GM21529 (cell line): ENCODE results near the gene SRXN1.

Source experiments
- ATAC-seq: cut with Tn5 transposase; IDR thresholded peaks from one replicate; pipeline ENCODE4 v1.9.1; 2021; ENCODE audit not compliant: unreplicated experiment

Gene SRXN1

DNA sequence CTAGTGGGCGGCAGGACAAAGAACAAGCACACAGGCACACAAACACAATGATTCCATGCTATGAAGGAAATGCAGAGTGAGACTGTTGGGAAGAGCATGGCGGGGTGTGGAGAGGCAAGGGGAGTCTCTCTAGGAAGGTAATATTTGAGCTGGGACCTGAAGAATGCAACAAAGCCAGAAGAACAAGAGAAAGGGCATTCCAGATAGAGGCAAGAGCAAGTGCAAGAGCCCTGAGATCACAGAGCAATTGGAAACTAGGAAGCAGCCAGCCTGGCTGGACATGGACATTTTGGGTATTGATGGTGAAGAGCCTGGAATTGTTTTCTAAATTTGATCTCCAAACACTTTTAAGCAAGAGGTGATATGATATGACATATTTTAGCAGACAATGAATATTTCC, 15.4 kb downstream of the SRXN1 start:
- no peak for ATAC-seq

DNA sequence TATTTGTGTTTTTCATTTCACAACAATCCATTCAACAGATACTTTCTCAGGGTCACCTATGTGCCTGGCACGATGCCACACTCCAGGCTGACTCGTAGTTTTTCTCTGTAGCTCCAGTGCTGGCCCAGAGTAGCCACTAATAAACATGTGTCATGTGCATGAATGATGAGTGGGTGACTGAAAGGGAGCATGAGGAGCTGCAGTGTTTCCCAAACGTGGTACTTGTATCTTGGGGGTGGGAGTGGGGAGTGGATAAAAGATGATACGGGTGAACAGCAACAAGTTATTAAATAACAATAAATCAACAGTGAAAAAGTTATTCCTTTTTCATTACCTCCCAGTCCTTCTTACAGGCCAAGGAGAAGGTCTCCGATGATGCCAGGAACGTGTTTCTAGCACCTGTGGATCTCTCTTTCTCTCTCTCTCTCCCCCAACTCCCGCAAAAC, 17.1 kb downstream of the SRXN1 start:
- ATAC-seq, result no peak

DNA sequence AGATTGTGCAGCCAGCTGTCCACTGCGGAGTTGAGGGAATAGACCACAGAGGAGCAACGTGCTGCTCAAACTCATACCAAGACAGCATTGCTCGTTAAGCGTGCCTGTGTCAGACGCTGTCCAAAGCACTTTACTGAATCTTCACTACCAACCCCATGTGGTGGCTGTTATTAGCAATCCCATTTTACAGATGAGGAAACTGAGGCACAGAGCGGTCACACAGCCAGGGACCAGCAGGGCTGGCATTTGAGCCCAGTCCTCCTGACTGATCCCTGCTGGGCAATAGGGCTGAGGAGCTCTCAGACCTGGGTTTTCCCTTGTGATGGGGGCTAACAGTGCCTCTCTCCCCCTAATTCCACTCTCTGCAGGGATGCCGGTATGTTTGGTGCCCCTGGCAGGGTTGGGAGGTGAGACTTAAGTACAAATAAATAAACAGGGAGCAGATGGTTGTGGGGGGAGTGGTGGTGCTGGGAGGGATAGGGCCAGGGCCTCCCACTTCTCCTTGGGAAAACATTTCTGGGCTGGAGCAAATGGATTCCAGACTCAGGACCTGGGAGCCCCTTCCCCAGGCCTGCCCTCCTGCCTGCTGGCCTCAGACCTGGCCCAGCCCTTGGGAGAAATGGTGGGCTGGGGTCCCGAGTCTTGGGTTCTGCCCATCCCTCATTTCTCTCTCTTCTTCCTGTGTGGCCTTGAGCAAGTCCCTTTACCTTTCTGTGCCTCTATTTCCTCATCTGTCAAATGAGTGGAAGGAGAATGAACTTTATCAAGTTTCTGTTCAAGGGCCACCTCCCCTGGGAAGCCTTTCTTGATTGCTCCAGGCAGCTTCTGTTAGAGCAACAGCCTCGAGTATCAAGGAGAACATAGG, 17.7 kb downstream of the SRXN1 start:
- ATAC-seq, result no peak

DNA sequence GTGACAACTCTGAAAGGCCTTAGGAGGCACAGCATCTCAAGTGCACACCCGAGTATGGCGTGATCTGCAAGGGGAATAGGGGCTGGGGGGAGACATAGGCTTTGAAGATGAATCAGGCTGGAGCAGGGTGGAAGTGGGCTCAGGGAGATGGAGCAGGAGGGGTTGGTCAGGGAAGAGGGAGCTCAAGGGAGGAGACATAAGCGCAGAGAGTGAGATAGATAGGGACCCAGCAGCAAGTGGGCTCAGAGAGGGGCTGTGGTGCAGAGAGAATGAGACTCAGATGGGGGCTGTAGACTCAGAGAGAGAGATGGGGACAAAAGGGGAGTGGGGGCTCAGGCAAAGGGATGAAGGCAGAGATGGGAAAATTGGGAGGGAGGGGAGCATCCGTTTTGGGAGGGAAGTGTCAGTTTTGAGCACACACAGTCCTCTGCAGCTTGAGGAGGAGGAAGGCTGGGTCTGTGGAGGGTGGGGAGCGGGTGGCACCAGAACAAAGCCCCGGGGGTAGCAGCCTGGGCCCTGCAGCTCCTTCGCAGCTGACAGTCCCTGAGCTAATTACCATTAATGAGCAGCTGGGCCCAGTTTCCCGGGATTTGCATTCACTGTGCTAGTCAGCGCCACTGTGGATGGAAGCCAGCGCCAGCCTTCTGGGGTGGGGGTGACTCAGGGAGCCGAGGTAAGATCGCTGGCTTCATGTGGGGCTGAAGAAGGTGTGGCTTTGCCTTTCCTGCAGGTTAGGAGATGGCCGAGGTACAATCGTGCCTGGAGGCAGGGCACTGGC, 18.7 kb downstream of the SRXN1 start:
- no peak for ATAC-seq

DNA sequence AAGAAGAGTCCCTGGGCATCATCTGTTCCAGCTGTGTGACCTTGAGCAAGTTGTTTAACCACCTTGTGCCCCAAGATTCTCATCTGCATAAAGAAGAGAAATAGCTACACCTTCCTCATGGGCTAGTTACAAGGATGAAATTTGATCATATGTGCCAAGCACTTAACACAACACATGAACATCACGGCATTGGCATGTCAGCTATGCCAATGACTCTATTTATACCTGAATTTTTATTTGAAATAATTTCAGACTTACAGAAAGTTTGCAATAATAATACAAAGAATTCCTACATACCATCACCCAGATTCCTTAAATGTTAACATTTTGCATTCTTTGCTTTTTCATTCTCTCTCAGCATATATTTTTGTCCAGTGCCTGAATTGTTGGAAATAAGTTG, 21.9 kb downstream of the SRXN1 start:
- no peak for ATAC-seq

DNA sequence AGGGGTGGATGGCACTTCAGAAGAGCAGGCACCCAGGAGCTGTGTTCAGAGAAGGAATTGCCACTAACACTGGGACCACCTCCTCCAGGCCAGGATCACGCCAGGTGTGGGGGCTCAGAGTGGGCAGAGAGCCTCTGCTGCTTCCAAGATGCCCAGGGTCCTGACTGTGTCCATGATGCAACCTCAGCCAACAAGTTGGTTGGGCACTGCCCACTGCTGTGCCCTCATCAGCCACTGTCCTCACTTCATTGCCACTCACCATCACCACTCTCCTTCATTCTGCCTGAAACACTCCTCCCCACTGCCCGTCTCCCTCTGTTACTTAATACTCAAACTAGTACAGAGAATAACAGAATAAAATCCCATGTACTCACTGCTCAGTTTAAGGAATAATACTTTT, 26.4 kb downstream of the SRXN1 start:
- ATAC-seq, result no peak

DNA sequence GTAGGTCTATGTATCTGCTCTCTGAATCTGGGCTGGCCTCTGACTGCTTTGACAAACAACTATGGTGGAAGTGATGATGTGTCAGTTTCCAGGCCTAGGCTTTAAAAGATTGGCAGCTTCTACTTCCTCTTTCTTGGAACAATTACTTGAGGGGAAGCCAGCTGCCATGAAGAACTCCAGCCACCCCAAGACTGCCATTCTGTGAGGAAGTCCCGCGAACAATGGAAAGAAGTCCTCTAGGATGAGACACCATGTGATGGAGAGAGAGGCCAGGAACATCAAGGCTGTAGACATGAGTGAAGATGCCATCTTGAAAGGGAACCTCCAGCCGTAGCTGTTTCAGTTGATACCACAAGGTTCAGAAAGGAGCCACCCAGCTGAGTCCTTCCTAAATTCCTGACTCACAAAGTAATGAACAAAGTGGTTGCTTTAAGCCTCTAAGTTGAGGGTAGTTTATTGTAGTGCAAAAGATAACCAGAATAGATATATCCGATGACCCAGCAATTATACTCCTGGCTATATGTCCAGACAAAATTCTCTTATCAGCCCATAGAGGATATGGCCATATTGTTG, 27.6 kb downstream of the SRXN1 start:
- ATAC-seq, result no peak

DNA sequence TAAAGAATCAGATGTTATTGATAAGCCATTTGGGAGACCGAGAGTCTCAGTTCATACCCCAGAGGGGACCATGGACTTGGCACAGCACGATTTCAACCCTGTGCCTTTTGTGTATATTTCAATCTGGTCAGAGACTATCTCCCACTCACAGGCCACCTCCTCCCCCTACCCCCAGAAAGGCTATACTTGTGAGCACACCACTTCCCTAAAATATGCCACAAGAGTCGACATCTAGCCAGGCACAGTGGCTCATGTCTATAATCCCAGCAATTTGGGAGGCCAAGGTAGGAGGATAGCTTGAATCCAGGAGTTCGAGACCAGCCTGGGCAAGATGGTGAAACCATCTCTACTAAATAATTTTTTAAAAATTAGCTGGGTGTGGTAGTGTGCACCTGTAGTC, 29.3 kb downstream of the SRXN1 start:
- ATAC-seq, result no peak

DNA sequence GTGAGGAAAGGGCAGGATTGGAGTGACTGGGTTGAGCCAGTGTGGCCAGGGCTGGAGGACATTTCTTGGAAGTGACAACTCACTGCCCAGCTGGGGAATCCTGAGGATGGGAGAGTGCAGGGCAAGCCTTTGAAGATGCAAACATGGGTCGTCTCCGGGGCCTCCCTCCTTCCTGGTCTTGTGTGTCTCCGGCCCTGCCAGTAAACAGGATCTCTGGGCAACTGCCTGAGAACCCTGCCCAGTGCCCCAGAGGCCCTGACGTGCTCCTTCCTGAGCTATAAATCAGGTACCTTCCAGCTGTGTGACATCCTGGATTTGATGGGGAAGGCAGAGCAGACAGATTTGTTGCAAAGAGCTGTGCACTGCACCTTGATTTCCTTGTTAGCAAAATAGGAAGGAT, 30.0 kb downstream of the SRXN1 start:
- no peak for ATAC-seq

DNA sequence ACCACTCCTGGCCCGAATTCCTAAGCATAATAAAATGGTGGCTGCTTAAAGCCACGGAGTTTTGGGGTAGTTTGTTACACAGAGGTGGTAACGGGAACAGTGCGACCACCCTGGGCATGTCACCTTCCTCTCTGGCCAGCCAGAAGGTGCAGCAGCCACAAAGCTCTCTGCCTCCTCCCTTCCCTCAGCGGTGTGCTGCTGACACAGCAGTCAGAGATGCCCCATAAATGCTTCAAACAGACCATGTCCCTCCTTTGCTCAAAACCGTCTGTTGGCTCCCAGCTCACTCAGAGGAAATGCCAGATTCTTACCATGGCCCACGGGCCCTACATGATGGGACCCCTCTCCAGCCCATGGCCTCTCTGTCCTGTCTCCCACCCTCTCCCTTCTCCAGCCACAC, 30.8 kb downstream of the SRXN1 start:
- no peak for ATAC-seq

DNA sequence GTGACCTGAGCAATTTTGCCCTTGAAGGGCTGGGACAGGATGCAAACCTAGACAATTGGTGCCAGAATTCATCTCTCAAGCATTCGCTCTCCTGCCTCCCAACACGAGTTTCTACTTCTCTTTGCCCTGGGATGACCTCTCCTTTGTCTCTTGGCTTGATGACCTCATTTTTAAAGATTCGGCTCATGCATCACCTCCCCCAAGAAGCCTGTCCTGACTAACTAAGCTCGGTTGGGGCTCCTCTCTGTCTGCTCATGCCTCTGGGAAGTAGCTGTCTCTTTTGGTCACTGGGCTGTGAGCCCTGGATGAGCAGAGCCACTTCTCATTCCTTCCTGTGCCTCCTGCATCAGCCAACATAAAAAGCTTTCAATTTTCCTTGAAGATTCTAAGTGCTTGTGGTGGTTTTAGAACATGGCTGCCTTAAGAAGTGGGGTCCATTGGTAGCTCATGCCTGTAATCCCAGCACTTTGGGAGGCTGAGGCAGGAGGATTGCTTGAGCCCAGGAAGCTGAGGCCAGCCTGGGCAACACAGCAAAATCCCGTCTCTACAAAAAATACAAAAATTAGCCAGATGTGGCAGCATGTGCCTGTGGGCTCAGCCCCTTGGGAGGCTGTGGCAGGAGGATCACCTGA, 31.8 kb downstream of the SRXN1 start:
- no peak for ATAC-seq

DNA sequence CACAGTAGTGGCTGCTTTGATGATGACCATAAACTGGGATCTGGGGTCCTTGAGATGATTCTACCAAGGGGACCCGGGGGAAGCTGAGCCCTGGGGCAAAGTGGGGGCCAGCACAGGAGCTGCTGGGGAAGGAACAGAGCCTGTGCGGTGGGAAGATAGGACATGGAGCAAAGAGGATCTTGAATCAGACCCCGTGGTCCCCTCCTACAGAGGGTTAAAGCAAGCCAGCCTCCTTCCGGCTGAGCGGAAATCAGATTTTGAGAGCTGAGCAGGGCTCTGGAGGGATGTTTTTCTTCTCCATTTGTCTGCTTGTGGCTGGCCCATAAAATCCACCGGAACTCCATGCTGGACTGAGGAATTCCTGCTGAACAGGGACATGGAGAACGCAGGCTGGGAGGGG, 32.8 kb downstream of the SRXN1 start:
- ATAC-seq, result no peak

DNA sequence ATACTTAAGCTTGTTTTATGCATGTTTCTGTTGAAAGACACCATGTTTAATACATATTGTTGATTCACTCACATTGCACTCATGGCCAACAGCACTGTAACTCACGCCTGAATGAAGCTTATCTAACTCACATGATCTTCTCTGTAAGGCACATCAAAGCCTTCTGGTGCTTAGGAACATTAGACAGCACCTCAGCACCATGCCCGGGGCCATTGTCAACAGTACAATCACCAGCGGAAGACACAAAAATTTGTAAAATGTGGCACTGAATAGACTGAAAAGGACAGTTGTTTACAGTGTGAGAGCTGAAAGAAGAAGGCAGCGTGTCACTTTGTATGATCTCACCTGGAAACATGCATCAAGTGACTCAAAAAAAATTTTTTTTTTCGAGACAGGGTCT, 34.0 kb downstream of the SRXN1 start:
- ATAC-seq, result no peak

DNA sequence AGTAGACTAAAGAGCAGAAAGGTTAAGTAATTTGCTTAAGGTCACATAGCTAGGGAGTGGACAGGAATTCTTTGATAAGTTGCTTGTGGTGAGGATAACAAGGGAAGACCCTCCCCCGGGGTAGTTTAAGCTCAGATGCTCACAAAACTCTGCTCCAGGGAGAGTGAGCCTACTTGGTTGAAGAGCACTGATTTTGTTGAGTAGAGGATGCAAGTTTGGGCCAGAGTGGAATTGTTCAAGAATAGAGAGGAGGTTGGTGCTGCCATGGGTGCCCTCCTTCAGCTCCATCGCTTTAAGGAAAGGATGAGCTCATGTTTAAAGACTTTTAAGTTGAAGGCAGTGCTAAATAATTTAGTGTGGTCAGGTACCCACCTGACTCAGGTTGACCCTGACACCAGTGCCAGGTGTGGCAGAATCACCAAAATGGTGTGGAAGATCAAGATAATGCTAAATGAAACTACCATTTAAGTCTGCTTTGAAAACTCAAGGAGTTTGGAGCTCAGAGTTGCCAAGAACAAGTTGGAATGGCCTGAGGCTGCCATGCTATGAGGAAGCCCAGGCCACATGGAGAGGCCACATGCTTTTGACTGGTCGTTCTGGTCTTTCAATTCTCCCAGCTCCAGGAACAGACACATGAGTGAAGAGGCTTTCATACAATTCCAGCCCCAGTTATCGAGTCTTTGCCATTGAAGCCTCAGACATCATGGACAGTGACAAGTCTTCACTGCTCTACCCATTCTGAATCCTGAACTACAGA, 34.9 kb downstream of the SRXN1 start:
- no peak for ATAC-seq

DNA sequence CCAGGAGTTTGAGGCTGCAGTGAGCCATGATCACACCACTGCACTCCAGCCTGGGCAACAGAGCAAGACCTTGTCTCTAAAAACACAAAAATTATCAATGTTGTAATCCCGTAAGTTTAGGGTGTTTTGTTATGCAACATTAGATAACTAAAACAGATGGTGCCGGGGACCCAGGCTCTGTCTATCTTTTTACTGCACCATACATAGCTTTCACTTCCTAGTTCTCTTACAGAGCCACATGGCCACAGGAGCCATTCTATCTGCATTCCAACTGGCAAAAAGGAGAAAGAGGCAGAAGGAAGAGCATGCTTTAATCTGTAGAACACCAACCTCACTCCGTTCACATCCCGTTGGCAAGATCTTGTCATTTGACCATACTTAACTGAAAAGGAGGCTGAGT, 37.5 kb downstream of the SRXN1 start:
- no peak for ATAC-seq

DNA sequence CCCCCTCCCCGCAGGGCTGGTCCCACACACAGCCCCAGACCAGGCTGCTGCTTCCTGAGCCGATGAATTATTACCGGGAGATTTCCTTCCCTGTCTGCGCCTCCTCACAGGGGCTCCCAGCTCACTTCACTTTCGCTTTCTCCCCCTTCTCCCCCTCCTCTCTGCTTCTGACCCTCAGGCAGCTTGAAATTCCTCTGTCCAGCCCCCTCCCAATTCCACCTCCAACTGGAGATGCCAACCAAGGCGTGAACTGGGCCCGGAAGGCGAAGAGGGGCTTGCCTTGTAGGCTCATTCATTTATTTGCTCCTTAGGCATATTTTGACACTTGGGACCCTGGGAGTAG, 41.2 kb downstream of the SRXN1 start:
- ATAC-seq, result no peak

DNA sequence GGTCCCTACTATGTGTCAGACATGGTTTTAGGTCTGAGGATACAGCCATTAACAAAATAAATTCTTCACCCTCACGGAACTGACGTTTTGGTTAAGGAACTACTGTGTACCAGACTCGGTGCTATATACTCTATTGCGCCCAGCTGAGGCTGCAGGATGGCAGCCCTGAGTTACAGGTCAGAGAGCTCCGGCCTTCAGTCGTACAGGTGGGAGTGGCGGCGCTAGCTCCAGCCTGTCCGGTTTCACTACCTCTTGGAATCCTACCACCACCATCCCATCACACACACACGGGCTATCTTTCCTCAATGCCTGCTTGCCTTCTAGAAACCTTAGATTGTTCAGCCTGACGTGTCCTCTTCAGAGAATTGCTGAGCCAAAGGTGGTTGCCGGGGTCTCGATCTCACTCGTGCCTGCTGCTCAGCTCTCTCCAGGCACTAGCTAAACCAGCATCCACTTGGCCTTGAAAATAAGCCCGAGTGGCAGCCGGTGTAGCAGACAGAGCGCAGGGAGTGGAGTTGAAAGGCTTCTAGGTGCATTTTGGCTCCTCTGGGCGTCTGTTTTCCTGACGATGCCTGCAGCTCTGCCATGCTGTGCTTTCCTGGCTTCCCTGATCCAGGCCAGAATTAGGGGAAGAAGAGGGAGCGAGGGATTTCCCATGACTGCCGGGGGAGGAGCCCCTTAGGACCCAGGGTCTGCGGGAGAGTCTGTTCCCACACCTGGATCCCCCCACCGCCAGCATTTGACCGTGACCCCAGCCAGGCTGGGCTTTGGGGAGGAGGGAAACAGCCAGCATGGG, 41.8 kb downstream of the SRXN1 start:
- ATAC-seq, result no peak

DNA sequence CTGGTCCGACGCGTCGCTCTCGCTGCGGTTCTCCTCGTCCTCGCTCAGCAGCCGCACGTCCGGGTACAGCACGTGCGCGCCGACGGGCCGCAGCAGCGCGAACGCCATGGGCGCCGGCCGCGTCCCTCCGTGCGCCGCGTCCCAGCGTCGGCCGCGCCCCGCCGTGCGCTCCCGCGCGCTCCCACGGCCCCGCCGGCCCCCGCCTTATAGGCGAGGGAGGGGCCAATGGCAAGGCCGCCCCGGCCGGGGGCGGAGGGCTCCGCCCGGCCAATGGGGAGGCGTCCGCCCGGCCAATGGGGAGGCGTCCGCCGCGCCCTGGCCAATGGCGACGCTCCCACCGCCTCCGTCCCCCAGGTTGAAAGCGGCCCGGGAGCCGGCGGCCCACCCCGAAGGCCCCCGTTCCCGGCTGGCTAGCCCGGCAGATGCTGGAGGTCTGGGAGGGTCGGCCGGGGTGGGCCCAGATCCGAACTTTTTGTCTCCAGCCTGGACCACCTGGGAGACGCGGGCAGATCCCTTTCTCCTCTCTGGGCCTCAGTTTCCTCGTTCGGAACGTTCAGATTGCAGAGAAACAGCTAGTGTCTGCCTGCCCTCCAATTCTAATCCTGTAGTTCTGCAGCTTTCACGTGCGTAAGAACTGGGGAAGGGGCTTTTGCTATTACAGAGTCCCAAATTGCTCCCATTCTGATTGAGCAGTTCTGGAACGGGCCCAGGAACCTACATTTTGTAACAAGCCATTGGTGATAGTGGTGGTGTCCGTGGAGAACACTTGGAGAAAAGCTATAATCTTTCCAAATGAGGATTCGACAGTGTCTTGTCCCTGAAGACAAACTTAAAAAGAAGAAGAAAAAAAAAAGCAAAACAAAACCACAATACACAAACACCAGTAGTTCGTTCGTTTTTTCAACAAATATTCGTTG, 42.6 kb downstream of the SRXN1 start, which contains the start of gene TCF15:
TSS of gene TCF15 (minus strand) at position 180 of the 917 bp plus-strand sequence. CDS start at position 108, 72 bp downstream.
- ATAC-seq, result no peak
